GM10266 (cell line): ENCODE results near the gene THSD7A.

Source experiments
- DNase-seq: peaks from one replicate; pipeline ENCODE4 v3.0.0; 2012; ENCODE audit errors: extremely low spot score
- TF ChIP-seq, protein P1 (sequence below): IDR thresholded peaks from 2 replicates; pipeline ENCODE4 v1.5.1; 2012; ENCODE audit warnings: mild to moderate bottlenecking, low read depth; ENCODE audit not compliant: control insufficient read depth, insufficient read depth; ENCODE audit errors: missing control alignments

The THSD7A gene

GRCh38 chr7:11428877-11429581 lies 403.0 kb downstream of the THSD7A start:
- TF ChIP-seq, protein P1, sequence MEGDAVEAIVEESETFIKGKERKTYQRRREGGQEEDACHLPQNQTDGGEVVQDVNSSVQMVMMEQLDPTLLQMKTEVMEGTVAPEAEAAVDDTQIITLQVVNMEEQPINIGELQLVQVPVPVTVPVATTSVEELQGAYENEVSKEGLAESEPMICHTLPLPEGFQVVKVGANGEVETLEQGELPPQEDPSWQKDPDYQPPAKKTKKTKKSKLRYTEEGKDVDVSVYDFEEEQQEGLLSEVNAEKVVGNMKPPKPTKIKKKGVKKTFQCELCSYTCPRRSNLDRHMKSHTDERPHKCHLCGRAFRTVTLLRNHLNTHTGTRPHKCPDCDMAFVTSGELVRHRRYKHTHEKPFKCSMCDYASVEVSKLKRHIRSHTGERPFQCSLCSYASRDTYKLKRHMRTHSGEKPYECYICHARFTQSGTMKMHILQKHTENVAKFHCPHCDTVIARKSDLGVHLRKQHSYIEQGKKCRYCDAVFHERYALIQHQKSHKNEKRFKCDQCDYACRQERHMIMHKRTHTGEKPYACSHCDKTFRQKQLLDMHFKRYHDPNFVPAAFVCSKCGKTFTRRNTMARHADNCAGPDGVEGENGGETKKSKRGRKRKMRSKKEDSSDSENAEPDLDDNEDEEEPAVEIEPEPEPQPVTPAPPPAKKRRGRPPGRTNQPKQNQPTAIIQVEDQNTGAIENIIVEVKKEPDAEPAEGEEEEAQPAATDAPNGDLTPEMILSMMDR = no peak
- DNase-seq = no peak

- TF ChIP-seq, protein P1 = peak; percentile 70
- peak; percentile 26 for DNase-seq
Observed at GRCh38 chr7:11427686-11428273, 404.2 kb downstream of the THSD7A start.

- TF ChIP-seq, protein P1 = no peak
- no peak for DNase-seq
Observed at GRCh38 chr7:11424006-11424405, 408.0 kb downstream of the THSD7A start.

- TF ChIP-seq, protein P1 = no peak
- no peak for DNase-seq
Observed at GRCh38 chr7:11420049-11420448, 411.9 kb downstream of the THSD7A start.

DNA sequence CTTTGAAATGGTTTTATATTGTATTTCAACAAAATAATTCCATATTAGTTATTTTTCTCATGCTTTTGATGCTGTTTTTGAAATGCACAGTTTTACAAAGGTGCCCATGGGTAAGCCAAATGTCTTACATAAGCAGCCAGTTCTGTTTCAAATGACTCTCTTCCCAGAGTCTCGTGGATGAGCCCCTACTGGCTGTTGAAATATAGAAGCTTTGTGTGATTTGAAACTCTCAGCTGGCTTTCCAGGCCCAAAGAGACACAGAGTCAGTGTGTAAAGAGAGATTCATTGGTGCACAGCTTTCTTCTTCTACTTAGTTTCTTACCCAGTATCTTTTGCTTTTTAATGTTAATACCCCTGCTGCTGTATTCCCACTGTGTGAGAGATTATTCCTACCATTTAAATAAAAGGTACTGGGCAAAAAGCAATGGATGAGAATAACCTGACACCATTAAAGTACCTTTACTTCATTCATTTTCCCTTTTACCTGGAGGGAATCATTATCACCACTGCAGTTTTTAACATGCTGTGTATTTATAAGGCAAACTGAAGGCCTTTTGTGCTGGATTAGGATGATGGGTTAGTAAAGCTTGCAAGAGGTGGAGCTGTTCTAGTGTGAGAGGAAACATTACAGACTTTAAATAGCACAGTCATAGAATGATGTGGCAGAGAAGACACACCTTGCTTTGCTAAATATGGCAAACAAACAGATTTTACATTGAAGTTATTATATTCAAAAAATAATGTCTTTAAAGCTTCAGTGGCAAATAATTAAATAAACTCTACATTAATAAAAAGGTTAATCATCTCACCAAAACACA lies 415.1 kb downstream of the THSD7A start:
- TF ChIP-seq, protein P1 = no peak
- no peak for DNase-seq

GRCh38 chr7:11415101-11415500 lies 416.9 kb downstream of the THSD7A start:
- TF ChIP-seq, protein P1 = no peak

More at GRCh38 chr7:11415101-11415500, 416.9 kb downstream of the THSD7A start:
- DNase-seq = no peak
